ENCODE measurements around the gene MEG3. TPM values are rescaled to one million over a fixed set of nuclear protein-coding genes. Genes with fewer than 3 reads are reported as not detected.

MEG3 gene
- total RNA-seq, 4 donors from 2014 or later: 34.9 to 169 (median 117) TPM

- TF ChIP-seq, protein P1, sequence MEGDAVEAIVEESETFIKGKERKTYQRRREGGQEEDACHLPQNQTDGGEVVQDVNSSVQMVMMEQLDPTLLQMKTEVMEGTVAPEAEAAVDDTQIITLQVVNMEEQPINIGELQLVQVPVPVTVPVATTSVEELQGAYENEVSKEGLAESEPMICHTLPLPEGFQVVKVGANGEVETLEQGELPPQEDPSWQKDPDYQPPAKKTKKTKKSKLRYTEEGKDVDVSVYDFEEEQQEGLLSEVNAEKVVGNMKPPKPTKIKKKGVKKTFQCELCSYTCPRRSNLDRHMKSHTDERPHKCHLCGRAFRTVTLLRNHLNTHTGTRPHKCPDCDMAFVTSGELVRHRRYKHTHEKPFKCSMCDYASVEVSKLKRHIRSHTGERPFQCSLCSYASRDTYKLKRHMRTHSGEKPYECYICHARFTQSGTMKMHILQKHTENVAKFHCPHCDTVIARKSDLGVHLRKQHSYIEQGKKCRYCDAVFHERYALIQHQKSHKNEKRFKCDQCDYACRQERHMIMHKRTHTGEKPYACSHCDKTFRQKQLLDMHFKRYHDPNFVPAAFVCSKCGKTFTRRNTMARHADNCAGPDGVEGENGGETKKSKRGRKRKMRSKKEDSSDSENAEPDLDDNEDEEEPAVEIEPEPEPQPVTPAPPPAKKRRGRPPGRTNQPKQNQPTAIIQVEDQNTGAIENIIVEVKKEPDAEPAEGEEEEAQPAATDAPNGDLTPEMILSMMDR (IDR thresholded peaks at IDR 0.05): no peak
Observed at GRCh38 chr14:100857233-100857922, 31.5 kb downstream of the MEG3 start.

GRCh38 chr14:100857923-100858837, 32.3 kb downstream of the MEG3 start:
- TF ChIP-seq, protein P1 (IDR thresholded peaks at IDR 0.05): no peak
- no peak for ATAC-seq (ENCODE audit: low FRiP score)
- no peak for DNase-seq (ENCODE audit: low spot score)

More at GRCh38 chr14:100857233-100857922, 31.5 kb downstream of the MEG3 start:
- DNase-seq (ENCODE audit: low spot score) (no peak), ATAC-seq (ENCODE audit: low FRiP score) (no peak)

DNA sequence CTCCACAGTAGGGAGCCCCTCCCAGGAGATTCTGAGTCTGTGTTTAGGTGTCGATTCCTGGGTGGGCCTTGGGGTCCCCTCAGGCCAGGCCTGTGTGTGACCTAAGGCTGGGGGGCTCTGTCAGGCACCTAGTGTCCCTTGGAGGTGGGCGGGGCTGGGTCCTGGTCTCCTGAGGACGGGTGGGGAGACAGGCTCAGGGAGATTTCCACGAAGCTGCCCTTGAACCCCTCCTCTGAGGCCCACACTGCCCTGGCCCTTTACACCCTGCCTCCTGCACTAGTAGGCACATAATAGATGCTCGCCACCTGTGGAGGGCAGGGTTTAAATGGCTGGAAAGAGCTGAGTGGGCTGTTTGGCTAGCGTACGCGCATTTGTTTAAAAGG, 32.9 kb downstream of the MEG3 start:
- TF ChIP-seq, protein P1 (IDR thresholded peaks at IDR 0.05): no peak
- DNase-seq (ENCODE audit: low spot score): no peak
- no peak for ATAC-seq (ENCODE audit: low FRiP score)

DNA sequence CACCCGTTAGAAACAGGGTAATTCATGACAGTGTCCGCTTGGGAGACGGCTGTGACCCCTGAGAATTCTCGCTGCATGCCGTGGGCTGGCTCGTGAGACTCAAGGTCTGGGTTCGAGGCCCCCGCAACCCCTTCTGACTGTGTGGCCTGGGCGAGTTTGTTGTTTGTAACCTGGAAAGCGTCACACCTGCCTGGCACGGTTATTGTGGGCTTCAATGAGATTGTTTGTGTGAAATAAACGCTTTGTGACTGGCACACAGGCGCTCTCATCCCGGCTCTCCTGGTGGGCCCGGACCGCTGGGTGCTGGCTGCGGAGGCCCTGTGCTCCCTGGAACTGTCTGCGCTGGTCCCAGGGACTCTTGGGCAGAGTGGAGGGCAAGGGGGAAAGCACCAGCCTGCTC, 33.9 kb downstream of the MEG3 start:
- TF ChIP-seq, protein P1 (IDR thresholded peaks at IDR 0.05): no peak
- DNase-seq (ENCODE audit: low spot score) (no peak), ATAC-seq (ENCODE audit: low FRiP score) (no peak)

DNA sequence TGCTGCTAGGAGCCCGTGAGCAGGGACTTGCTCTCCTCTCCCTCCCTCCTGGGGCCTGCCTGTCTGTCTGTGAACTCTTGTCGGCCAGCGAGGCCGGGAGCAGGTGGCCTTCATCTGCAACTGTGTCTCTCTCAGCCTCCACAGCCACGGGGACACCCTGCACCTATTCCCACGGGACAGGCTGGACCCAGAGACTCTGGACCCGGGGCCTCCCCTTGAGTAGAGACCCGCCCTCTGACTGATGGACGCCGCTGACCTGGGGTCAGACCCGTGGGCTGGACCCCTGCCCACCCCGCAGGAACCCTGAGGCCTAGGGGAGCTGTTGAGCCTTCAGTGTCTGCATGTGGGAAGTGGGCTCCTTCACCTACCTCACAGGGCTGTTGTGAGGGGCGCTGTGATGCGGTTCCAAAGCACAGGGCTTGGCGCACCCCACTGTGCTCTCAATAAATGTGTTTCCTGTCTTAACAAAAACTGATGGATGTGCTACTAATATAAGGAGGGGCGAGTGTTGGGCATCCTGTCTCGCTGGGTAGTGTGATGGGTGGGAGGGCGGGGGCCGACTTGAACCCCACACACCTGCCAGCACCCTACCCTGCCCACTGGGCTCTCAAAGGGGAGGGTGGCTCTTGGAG, 34.8 kb downstream of the MEG3 start:
- ATAC-seq (ENCODE audit: low FRiP score) (no peak), DNase-seq (ENCODE audit: low spot score) (no peak)
- TF ChIP-seq, protein P1 (IDR thresholded peaks at IDR 0.05): no peak

DNA sequence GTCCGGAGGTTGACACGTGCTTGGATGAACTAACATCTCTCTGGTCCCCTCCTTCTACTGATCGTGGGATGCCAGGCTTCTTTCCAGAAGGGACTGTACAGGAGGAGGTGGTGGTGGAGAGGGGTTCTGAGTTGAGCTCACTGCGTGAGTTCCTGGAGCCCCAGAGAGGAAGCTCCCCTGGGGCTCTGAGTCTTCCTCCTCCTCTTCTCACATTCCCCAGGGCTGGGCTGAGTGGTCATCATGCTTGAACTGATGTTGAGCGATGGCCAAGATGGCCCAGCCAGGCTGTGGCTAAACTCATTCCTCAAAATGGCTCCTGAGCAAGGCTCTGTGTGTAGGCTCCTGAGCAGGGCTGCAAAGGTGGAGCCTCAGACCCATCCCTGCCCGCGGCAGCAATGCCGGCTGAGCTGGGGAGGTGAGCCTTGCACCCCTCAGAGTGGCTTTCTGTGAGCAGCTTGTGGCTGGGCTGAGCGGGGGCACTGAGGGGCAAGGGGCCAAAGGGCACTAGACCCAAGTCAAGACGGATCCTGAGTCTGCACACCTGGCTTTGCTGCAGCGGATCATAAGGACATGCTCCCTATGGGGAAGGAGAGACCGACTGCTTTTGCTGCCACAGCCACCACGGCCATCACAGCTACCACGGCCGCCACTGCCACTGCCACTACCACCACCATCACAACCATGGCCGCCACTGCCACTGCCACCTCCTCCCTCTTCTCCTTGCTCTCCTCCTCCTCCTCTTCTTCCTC, 35.4 kb downstream of the MEG3 start:
- ATAC-seq (ENCODE audit: low FRiP score): no peak
- no peak for DNase-seq (ENCODE audit: low spot score)
- TF ChIP-seq, protein P1 (IDR thresholded peaks at IDR 0.05): no peak

Measured in omental fat pad (tissue), 4 donors.